GM23338 (cell line): ENCODE data around the gene RPL3. TPM values are rescaled to one million over a fixed set of nuclear protein-coding genes. Genes with fewer than 3 reads are reported as not detected.

Experiments used
- ATAC-seq: fragments of 200-7000 bp; cut with Tn5 transposase; 3 replicates; pipeline ENCODE4 v1.9.1; 2020
- DNase-seq: peaks from one replicate; pipeline ENCODE4 v3.0.0-alpha.2; 2015; ENCODE audit warnings: low spot score
- H2AFZ ChIP-seq: fragments of 200-600 bp; sonication (generic); 2 replicates; pipeline ENCODE4 v1.8.0; 2016; ENCODE audit warnings: antibody characterized with exemption, mild to moderate bottlenecking, moderate library complexity
- H3F3A ChIP-seq: fragments of 200-600 bp; sonication (generic); replicated peaks from 2 replicates; pipeline ENCODE4 v1.8.0; 2017; ENCODE audit warnings: antibody characterized with exemption, mixed run types, low read depth
- H3K27ac ChIP-seq: fragments of 200-600 bp; sonication (generic); 2 replicates; pipeline ENCODE4 v1.6.1; 2016; ENCODE audit warnings: low read depth
- H3K27me3 ChIP-seq: fragments of 200-600 bp; sonication (generic); 2 replicates; pipeline ENCODE4 v1.8.0; 2016; ENCODE audit warnings: mild to moderate bottlenecking, mixed run types, moderate library complexity; ENCODE audit not compliant: insufficient read depth
- H3K36me3 ChIP-seq: fragments of 200-600 bp; sonication (generic); 2 replicates; pipeline ENCODE4 v1.8.0; 2016; ENCODE audit warnings: mild to moderate bottlenecking; ENCODE audit not compliant: insufficient read depth
- H3K4me1 ChIP-seq: fragments of 200-600 bp; sonication (generic); 2 replicates; pipeline ENCODE4 v1.8.0; 2016; ENCODE audit warnings: mild to moderate bottlenecking, moderate library complexity; ENCODE audit not compliant: insufficient read depth
- H3K4me2 ChIP-seq: fragments of 200-600 bp; sonication (generic); 2 replicates; pipeline ENCODE4 v1.7.1; 2017; ENCODE audit warnings: mixed run types
- H3K4me3 ChIP-seq: fragments of 200-600 bp; sonication (generic); 2 replicates; pipeline ENCODE4 v1.6.1; 2016; ENCODE audit warnings: mixed run types
- H3K79me2 ChIP-seq: fragments of 200-600 bp; sonication (generic); replicated peaks from 2 replicates; pipeline ENCODE4 v1.8.0; 2017; ENCODE audit warnings: mild to moderate bottlenecking; ENCODE audit not compliant: insufficient read depth
- H3K9me2 ChIP-seq: fragments of 200-600 bp; sonication (generic); 2 replicates; pipeline ENCODE4 v1.8.0; 2017; ENCODE audit not compliant: insufficient read depth
- H4K20me1 ChIP-seq: fragments of 200-600 bp; sonication (generic); replicated peaks from 2 replicates; pipeline ENCODE4 v1.8.0; 2017; ENCODE audit warnings: mild to moderate bottlenecking; ENCODE audit not compliant: insufficient read depth
- H3K27ac Mint-ChIP-seq: 2 replicates; pipeline ENCODE4 v1.8.0; 2020; ENCODE audit warnings: inconsistent platforms, mild to moderate bottlenecking, moderate library complexity, mixed read lengths
- H3K27me3 Mint-ChIP-seq: 3 replicates; pipeline ENCODE4 v1.8.0; 2022; ENCODE audit warnings: low read depth, mild to moderate bottlenecking, moderate library complexity, mixed read lengths, inconsistent platforms; ENCODE audit not compliant: insufficient read depth, poor library complexity
- H3K36me3 Mint-ChIP-seq: 3 replicates; pipeline ENCODE4 v1.8.0; 2021; ENCODE audit warnings: low read depth, mild to moderate bottlenecking, inconsistent platforms, moderate library complexity, mixed read lengths
- H3K4me1 Mint-ChIP-seq: 3 replicates; pipeline ENCODE4 v1.8.0; 2020; ENCODE audit warnings: mild to moderate bottlenecking, inconsistent platforms, mixed read lengths
- H3K4me3 Mint-ChIP-seq: 3 replicates; pipeline ENCODE4 v1.8.0; 2021; ENCODE audit warnings: moderate library complexity, mild to moderate bottlenecking, inconsistent platforms, mixed read lengths
- H3K9me3 Mint-ChIP-seq: 3 replicates; pipeline ENCODE4 v1.8.0; 2020; ENCODE audit warnings: moderate library complexity, mild to moderate bottlenecking, inconsistent platforms, mixed read lengths
- JUNB ChIP-seq: IDR thresholded peaks from one replicate; pipeline ENCODE4 v1.6.1; 2016; ENCODE audit warnings: antibody characterized with exemption; ENCODE audit not compliant: unreplicated experiment
- NANOG ChIP-seq: IDR thresholded peaks from 2 replicates; pipeline ENCODE4 v1.6.1; 2016; ENCODE audit warnings: antibody characterized with exemption, borderline replicate concordance
- POLR2AphosphoS5 ChIP-seq: IDR thresholded peaks from 2 replicates; pipeline ENCODE4 v1.6.1; 2016; ENCODE audit warnings: antibody characterized with exemption, low read depth
- STAT1 ChIP-seq: IDR thresholded peaks from one replicate; pipeline ENCODE4 v1.6.1; 2016; ENCODE audit warnings: antibody characterized with exemption; ENCODE audit not compliant: unreplicated experiment
- ZNF331 ChIP-seq: fragments of 250-450 bp; sonication (Bioruptor Pico); IDR thresholded peaks from 2 replicates; pipeline ENCODE4 v1.5.0; 2020; ENCODE audit warnings: low read depth, mild to moderate bottlenecking, moderate library complexity
- polyA plus RNA-seq: library from polyadenylated mRNA; unstranded; fragments of >200 nt; fragmentation: Nextera tagmentation; extraction: Ambion mirVana; gene quantifications from 2 replicates; pipeline ENCODE4 v1.2.1, GENCODE V29; 2016
- total RNA-seq: library from RNA; depleted of rRNA; stranded (reverse); fragments of >200 nt; shearing (Covaris generic); gene quantifications from 2 replicates; pipeline ENCODE4 v1.2.3, GENCODE V29; 2014
- TF ChIP-seq, protein P1 (sequence below), 2 experiments: fragments of 200-600 bp in 1 of 2; sonication (generic) in 1 of 2; conservative IDR thresholded peaks; 2 replicates each; pipeline versions ENCODE4 v1.5.1 to v1.6.1; 2016 to 2017; ENCODE audit warnings: antibody characterized with exemption in 2 of 2, low read depth in 2 of 2, mild to moderate bottlenecking in 2 of 2, moderate library complexity in 1 of 2
- TF ChIP-seq, protein P2 (sequence below): IDR thresholded peaks from one replicate; pipeline ENCODE4 v1.6.1; 2018; ENCODE audit warnings: antibody characterized with exemption; ENCODE audit not compliant: unreplicated experiment
- TF ChIP-seq, protein P3 (sequence below): fragments of 250-450 bp; sonication (Bioruptor Pico); IDR thresholded peaks from 2 replicates; pipeline ENCODE4 v1.5.0; 2020; ENCODE audit warnings: mild to moderate bottlenecking, moderate library complexity
- TF ChIP-seq, protein P4 (sequence below): IDR thresholded peaks from 2 replicates; pipeline ENCODE4 v1.6.1; 2016; ENCODE audit warnings: antibody characterized with exemption

Gene RPL3
- total and polyA plus RNA-seq, 2 experiments from 2014 or later, result 1,983 to 3,244 TPM

DNA sequence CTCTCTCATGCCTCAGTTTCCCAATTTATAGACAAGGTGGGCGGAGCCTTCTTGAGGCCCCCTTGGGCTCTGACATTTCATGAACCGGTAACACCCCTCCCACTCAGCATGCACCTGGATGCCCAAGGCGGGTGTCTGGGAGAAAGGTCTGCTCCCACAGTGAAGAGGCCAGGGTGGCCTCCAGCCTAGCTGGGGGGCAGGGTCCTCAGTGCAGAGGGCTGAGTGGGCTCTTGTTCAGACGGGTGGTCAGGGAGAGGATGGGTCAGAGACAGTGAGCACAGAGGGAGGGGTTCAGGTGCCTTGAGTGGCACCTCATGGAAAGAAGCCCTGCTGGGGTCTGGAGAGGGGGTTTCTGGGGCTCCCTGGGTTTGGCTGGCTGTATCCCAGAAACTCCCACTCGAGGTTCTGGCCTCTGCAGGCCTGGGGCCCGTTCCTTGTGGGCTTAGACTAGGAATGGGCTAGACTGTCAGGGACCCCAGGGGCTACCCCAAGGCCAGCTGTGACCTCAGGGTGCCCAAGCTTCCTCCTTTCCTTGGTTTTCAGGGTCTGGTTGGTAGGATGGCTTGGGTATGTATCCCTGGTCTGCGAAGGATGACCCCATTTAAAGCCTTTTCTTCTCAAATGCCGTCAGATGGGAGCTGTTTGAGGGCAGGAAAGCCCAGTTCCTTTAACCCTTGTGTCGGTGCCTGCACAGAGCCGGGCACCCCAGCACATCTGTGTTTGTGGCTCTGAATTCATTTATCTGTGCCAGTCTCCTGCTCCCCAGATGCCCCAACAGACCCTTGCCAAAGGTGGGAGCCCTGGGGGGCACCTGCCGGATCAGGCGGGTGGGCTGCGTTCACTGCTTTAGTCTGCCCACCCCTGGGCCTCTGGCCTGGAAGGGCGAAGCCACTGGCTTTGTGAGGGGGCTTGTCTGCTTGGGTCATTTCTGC lies 31.6 kb upstream of the RPL3 start (continued):
- TF ChIP-seq, protein P1, sequence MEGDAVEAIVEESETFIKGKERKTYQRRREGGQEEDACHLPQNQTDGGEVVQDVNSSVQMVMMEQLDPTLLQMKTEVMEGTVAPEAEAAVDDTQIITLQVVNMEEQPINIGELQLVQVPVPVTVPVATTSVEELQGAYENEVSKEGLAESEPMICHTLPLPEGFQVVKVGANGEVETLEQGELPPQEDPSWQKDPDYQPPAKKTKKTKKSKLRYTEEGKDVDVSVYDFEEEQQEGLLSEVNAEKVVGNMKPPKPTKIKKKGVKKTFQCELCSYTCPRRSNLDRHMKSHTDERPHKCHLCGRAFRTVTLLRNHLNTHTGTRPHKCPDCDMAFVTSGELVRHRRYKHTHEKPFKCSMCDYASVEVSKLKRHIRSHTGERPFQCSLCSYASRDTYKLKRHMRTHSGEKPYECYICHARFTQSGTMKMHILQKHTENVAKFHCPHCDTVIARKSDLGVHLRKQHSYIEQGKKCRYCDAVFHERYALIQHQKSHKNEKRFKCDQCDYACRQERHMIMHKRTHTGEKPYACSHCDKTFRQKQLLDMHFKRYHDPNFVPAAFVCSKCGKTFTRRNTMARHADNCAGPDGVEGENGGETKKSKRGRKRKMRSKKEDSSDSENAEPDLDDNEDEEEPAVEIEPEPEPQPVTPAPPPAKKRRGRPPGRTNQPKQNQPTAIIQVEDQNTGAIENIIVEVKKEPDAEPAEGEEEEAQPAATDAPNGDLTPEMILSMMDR (conservative IDR thresholded peaks at IDR 0.05; ENCODE audit: low read depth in 2 of 2), result no peak
- TF ChIP-seq JUNB (no peak), ZNF331 (no peak)
- TF ChIP-seq, protein P2, sequence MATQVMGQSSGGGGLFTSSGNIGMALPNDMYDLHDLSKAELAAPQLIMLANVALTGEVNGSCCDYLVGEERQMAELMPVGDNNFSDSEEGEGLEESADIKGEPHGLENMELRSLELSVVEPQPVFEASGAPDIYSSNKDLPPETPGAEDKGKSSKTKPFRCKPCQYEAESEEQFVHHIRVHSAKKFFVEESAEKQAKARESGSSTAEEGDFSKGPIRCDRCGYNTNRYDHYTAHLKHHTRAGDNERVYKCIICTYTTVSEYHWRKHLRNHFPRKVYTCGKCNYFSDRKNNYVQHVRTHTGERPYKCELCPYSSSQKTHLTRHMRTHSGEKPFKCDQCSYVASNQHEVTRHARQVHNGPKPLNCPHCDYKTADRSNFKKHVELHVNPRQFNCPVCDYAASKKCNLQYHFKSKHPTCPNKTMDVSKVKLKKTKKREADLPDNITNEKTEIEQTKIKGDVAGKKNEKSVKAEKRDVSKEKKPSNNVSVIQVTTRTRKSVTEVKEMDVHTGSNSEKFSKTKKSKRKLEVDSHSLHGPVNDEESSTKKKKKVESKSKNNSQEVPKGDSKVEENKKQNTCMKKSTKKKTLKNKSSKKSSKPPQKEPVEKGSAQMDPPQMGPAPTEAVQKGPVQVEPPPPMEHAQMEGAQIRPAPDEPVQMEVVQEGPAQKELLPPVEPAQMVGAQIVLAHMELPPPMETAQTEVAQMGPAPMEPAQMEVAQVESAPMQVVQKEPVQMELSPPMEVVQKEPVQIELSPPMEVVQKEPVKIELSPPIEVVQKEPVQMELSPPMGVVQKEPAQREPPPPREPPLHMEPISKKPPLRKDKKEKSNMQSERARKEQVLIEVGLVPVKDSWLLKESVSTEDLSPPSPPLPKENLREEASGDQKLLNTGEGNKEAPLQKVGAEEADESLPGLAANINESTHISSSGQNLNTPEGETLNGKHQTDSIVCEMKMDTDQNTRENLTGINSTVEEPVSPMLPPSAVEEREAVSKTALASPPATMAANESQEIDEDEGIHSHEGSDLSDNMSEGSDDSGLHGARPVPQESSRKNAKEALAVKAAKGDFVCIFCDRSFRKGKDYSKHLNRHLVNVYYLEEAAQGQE, result no peak

DNA sequence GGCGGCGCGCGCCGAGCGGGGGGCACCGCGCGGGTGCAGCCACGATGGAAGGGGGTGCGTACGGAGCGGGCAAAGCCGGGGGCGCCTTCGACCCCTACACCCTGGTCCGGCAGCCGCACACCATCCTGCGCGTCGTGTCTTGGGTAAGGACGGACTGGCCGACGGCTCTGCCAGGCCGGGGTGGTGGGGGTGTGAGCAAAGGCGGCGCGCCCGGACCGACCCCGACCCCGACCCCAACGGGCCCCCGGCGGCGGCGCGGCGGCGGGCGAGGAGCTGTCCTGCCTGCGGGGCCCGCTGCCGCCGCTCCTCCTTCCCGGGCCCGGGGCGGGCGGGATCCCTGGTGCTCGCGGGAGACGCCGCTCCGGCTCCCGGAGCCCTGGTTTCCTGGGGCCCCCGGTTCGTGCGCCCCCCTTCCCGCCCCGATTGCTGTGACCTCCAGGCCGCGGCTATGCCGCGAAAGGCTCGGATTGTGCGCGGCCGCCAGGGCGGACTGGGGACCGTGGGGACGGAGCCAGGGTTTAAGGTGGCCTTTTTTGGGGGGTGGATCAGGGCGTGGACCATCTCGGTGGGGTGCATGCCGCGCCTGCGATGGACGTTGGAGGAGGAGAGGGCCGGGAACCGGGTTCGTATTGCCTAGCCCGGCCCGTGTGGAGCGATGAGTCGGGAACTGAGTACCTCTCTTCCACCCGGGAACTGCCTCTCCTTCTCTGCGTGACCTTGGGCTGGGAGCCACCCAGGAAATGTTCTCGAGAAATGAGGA lies 30.7 kb upstream of the RPL3 start, which contains the start of gene SYNGR1:
SYNGR1 (plus strand) TSS at position 25 of the 760 bp plus-strand sequence; CDS start at position 45, 20 bp downstream.
- Histone ChIP-seq H3K9me2 (no peaks in the 10 kb centered on the region), H3F3A (peaks cover 5% of the 10 kb centered on the region; the same call in 1 of the 2 replicates), H3K4me3 (peak within 1 kb of the TSS; percentile 79), H3K27ac (no peak within 1 kb of the TSS), H2AFZ (peak within 1 kb of the TSS; percentile 91), H3K79me2 (peaks cover 12% of the 10 kb centered on the region), H3K4me1 (peaks cover 17% of the 10 kb centered on the region), H3K36me3 (no peaks in the 10 kb centered on the region), H3K27me3 (peaks cover 5% of the 10 kb centered on the region), H4K20me1 (no peaks in the 10 kb centered on the region; the same call in 1 of the 2 replicates), H3K4me2 (peak within 1 kb of the TSS; percentile 87)
- no peaks in the 10 kb centered on the region for H3K36me3 Mint-ChIP-seq
- DNase-seq (peak; percentile 44), ATAC-seq (peak; percentile 38)
- peaks cover 12% of the 10 kb centered on the region for H3K27me3 Mint-ChIP-seq
- H3K4me1 Mint-ChIP-seq, result peaks cover 25% of the 10 kb centered on the region
- peak within 1 kb of the TSS; percentile 82 for H3K4me3 Mint-ChIP-seq
- H3K27ac Mint-ChIP-seq, result no peak within 1 kb of the TSS
- no peaks in the 10 kb centered on the region for H3K9me3 Mint-ChIP-seq
- TF ChIP-seq POLR2AphosphoS5, result peak; percentile 52
- no peak for TF ChIP-seq STAT1
- TF ChIP-seq NANOG, result no peak
- TF ChIP-seq, protein P3, sequence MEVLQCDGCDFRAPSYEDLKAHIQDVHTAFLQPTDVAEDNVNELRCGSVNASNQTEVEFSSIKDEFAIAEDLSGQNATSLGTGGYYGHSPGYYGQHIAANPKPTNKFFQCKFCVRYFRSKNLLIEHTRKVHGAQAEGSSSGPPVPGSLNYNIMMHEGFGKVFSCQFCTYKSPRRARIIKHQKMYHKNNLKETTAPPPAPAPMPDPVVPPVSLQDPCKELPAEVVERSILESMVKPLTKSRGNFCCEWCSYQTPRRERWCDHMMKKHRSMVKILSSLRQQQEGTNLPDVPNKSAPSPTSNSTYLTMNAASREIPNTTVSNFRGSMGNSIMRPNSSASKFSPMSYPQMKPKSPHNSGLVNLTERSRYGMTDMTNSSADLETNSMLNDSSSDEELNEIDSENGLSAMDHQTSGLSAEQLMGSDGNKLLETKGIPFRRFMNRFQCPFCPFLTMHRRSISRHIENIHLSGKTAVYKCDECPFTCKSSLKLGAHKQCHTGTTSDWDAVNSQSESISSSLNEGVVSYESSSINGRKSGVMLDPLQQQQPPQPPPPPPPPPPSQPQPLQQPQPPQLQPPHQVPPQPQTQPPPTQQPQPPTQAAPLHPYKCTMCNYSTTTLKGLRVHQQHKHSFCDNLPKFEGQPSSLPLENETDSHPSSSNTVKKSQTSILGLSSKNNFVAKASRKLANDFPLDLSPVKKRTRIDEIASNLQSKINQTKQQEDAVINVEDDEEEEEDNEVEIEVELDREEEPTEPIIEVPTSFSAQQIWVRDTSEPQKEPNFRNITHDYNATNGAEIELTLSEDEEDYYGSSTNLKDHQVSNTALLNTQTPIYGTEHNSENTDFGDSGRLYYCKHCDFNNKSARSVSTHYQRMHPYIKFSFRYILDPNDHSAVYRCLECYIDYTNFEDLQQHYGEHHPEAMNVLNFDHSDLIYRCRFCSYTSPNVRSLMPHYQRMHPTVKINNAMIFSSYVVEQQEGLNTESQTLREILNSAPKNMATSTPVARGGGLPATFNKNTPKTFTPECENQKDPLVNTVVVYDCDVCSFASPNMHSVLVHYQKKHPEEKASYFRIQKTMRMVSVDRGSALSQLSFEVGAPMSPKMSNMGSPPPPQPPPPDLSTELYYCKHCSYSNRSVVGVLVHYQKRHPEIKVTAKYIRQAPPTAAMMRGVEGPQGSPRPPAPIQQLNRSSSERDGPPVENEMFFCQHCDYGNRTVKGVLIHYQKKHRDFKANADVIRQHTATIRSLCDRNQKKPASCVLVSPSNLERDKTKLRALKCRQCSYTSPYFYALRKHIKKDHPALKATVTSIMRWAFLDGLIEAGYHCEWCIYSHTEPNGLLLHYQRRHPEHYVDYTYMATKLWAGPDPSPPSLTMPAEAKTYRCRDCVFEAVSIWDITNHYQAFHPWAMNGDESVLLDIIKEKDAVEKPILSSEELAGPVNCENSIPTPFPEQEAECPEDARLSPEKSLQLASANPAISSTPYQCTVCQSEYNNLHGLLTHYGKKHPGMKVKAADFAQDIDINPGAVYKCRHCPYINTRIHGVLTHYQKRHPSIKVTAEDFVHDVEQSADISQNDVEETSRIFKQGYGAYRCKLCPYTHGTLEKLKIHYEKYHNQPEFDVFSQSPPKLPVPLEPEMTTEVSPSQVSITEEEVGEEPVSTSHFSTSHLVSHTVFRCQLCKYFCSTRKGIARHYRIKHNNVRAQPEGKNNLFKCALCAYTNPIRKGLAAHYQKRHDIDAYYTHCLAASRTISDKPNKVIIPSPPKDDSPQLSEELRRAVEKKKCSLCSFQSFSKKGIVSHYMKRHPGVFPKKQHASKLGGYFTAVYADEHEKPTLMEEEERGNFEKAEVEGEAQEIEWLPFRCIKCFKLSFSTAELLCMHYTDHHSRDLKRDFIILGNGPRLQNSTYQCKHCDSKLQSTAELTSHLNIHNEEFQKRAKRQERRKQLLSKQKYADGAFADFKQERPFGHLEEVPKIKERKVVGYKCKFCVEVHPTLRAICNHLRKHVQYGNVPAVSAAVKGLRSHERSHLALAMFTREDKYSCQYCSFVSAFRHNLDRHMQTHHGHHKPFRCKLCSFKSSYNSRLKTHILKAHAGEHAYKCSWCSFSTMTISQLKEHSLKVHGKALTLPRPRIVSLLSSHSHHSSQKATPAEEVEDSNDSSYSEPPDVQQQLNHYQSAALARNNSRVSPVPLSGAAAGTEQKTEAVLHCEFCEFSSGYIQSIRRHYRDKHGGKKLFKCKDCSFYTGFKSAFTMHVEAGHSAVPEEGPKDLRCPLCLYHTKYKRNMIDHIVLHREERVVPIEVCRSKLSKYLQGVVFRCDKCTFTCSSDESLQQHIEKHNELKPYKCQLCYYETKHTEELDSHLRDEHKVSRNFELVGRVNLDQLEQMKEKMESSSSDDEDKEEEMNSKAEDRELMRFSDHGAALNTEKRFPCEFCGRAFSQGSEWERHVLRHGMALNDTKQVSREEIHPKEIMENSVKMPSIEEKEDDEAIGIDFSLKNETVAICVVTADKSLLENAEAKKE (CRISPR knock-in tag), result no peak
- TF ChIP-seq ZNF331, result no peak
- TF ChIP-seq, protein P4, sequence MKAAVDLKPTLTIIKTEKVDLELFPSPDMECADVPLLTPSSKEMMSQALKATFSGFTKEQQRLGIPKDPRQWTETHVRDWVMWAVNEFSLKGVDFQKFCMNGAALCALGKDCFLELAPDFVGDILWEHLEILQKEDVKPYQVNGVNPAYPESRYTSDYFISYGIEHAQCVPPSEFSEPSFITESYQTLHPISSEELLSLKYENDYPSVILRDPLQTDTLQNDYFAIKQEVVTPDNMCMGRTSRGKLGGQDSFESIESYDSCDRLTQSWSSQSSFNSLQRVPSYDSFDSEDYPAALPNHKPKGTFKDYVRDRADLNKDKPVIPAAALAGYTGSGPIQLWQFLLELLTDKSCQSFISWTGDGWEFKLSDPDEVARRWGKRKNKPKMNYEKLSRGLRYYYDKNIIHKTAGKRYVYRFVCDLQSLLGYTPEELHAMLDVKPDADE, result no peak
